GM21529 (cell line): Measurements from ENCODE around the gene SERPINB6.
"Not testable (repeated sequence)": the region's sequence is repeated elsewhere in the genome, so short reads cannot be mapped to it uniquely, and the experiment has no call there.

Source experiments
- ATAC-seq: cut with Tn5 transposase; IDR thresholded peaks from one replicate; pipeline ENCODE4 v1.9.1; 2021; ENCODE audit not compliant: unreplicated experiment

The SERPINB6 gene

GRCh38 chr6:2959909-2960719 is 11.3 kb downstream of the SERPINB6 start:
- ATAC-seq, result no peak

DNA sequence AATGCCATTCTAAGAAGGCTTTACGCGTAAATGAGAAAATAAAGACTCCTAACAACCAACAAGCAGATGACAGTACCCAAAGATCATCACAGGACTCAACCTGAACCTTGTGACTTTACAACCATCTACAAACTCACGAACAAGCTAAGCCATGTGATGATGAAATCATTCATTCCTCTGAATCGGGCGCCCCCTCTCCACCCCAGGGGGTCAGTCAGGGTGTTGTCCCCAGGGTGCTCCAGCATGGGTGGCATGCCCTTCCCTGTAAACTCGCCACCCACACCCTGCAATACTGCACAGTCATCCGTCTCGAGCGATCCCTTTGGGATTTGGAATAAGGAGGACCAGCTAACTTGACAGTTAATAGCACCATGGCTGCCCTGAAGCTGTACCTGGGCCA is 12.6 kb downstream of the SERPINB6 start:
- ATAC-seq, result no peak

DNA sequence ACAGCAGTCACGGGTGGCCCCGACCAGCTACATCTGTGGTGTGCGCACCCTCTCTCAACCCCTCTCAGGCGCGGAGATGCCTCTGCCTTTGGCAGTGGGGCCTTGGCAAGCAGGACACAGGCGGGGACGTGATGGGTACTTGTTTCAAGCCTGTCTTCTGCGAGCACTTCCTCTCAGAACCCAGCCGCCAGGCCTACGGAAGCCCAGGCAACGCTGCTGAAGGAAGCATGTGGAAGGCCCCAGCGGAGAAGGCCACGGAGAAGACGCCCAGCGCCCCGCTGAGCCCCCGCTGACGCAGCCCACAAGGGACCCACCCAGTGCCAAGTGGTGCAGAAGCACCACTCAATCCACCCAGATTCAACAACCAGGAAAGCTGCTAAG is 13.0 kb downstream of the SERPINB6 start:
- no peak for ATAC-seq

GRCh38 chr6:2957696-2958330 is 13.6 kb downstream of the SERPINB6 start:
- ATAC-seq, result no peak

DNA sequence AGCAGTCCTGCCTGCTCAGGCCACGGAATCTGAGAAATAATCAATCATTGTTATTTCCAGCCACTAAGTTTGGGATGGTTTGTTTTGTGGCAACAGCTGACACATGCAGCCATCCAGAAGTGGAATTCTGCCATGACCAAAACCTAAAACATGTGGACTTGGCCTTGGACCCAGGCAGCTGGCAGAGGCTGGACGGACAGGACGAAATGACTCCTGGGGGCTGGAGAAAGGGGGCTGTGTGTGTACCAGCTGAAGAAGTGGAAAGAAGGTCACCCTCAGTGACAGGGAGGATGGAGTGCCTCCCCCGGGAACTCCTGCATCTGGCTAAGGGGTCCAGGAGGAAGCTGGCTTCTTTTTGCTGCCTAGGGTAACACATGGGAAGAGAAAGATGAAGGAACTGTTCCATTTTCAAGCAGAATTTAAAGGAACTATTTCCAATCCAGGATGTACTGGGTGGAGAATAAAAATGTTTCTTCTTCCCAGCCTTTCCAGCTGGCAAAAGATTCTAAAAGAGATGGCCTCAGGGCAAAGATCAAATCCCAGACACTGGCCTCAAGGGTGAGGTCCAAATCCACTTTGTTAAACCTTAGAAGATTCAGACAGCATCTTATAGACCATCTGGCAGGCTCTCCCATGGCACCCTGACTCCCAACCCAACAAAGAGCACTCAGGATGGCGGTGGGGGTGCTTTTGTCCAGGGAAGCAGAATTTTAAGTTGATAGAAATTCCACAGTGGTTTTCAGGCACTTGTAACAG is 14.3 kb downstream of the SERPINB6 start:
- ATAC-seq, result no peak

GRCh38 chr6:2953098-2953497 is 18.3 kb downstream of the SERPINB6 start:
- ATAC-seq, result no peak

DNA sequence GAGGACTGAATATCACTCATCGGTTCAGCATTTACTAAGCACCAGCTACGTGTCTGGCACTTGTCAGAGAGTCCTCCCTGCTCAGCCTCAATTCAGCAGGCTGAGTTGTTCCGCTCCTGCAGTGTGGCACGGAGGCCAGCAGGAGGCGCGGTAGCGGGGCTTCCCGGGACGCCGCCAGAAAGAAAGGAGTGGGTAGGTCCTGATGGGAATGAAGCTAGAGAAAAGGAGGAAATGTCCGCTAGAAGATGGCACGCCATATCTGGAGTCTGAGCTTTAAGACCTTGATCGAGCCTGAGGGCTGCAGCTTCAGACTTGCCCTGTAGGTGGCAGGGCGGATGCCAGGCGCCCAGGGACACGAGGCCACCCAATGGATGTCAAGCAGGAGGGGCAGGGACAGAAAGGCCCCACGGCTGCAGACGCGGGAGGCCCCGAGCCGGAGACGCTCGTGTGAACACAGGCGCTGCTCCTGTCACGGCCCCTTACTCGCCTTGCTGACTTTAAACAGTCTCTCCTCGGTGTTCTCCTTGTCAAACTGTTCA is 18.7 kb downstream of the SERPINB6 start:
- ATAC-seq, result peak; percentile 67

- ATAC-seq, result no peak
These were observed 19.6 kb downstream of the SERPINB6 start for GRCh38 chr6:2951728-2952127.

DNA sequence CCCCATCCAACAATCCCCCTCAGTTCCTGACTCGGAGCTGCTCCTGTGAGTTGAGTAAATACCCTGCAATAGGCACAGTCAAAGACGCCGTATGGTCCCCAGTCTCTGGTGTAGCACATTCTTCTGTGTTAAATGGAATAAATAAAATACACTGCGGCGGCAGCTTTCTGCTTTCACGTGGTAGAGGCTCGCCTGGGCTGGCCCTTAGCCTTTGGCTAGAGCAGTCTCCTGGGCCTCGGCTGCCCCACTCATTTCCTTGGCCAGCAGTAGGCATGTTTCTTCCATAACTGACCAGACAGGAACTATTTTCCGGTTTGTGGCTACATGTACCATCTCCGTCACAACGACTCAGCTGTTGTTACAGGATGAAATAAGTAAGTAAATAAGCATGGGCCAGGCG is 20.7 kb downstream of the SERPINB6 start:
- no peak for ATAC-seq

DNA sequence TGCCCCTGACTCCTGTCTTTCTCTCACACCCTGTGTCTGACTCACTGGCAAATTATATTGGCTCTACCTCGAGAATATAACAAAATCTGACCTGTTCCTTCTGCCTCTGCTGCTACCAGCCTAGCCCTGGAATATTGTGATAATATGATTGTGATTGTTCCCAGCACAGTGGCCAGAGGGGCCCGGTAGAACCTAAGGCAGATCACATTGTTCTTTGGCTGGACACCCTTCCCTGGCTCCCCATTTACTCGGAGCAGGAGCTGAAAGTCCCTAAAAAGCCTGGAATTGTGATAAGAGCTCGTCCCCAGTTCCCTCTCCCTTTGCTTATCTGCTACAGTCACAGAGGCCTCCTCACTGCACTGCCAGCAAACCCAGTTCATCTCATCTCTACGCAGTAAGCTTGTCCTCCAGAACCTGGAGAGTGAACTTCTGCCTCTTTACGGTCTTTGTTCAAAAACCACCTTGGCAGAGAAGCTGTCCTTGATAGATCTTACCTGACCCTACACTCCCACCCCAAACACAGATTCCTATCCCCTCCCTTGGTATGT is 21.8 kb downstream of the SERPINB6 start:
- ATAC-seq, result no peak

- ATAC-seq, result no peak
These were observed 22.2 kb downstream of the SERPINB6 start for GRCh38 chr6:2949121-2949520.

- ATAC-seq, result no peak
These were observed 22.9 kb downstream of the SERPINB6 start for GRCh38 chr6:2948228-2949025.

- no peak for ATAC-seq
These were observed 23.9 kb downstream of the SERPINB6 start for GRCh38 chr6:2947445-2947844.

DNA sequence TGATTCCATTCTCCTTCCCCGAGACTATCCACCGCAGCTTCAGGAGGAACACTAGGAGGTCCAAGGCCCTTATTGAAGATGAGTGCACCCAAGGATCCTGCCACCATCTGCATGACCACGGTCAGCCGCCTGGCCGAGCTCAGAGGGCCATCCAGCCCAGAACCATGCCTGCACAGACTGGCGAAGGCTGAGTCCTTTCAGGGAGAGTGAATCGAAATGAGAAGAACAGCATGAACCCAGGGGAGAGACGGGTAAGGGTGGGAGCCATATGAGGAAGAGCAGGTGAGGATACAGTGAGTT is 26.3 kb downstream of the SERPINB6 start:
- no peak for ATAC-seq

- no peak for ATAC-seq
These were observed 26.8 kb downstream of the SERPINB6 start for GRCh38 chr6:2944405-2945152.

DNA sequence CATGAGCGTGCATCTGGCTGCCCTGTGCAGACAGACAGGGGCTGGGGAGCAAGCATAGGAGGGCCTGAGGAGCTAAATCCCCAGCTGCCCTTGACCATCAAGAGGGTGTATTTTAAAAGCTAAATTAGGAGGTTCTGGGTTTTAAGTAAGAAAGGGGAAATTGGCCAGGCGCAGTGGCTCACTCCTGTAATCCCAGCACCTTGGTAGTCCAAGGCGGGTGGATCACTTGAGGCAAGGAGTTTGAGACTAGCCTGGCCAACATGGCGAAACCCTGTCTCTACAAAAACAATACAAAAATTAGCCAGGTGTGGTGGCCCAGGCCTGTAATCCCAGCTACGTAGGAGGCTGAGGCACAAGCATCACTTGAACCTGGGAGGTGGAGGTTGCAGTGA is 27.8 kb downstream of the SERPINB6 start:
- no peak for ATAC-seq

- ATAC-seq, result no peak
These were observed 28.3 kb downstream of the SERPINB6 start for GRCh38 chr6:2942914-2943563.

GRCh38 chr6:2942116-2942515 is 29.3 kb downstream of the SERPINB6 start:
- not testable (repeated sequence) for ATAC-seq

DNA sequence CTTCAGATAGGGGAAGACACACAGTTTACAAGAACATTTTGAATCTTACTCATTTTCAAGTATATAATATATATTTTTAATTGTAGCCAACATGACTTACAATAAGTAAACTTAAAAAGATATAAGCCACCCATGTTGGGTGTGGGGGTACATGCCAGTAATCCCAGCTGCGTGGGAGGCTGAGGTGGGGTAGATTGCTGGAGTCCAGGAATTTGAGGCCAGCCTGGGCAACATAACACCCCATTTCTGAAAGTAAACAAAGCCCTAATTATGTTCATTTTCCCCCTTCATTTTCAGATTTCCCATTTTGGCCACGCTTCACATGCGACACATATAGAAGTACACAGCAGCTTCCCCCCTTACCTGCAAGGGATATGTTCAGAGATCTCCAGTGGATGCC is 30.5 kb downstream of the SERPINB6 start:
- ATAC-seq, result no peak
